Measurements from ENCODE around the gene THAP7. TPM values are rescaled to one million over a fixed set of nuclear protein-coding genes. Genes with fewer than 3 reads are reported as not detected.
A peak's percentile ranks its signal among the peaks of the same experiment; 100 is the strongest.

The THAP7 gene
- total and polyA plus RNA-seq, 9 of the 15 experiments (the other 6 are each of a cell fraction or from before 2014, with no cell fraction given) = 7.9 to 263 (median 84.1) TPM

DNA sequence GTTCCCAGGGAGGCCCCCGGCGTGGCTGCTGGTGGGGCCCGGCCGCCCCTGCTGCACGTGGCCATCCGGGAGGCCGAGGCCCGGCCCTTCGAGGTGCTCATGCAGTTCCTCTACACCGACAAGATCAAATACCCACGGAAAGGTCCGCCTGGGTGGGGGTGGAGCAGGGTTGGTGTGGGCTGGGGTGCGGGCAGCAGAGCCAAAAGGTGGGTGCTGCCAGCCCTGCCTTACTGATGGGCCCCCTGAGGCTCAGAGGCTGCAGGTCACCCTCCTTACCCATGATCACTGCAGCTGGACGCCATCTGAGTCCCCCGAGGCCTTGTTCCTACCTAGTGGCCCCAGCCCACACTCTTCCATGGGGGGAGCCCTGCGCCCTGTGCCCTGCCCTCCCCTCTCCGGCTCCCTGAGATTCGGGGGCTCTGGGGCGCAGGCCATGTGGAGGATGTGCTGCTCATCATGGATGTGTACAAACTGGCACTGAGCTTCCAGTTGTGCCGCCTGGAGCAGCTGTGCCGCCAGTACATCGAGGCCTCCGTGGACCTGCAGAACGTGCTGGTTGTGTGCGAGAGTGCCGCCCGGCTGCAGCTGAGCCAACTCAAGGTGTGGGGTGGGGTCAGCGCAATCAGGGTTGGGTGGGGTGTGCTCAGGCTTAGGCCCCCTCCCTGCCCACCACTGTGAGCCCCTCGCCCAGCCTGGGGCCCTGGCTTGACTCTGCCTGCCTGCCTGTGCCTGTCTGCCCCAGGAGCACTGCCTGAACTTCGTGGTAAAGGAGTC lies 7.6 kb downstream of the THAP7 start:
- Histone ChIP-seq H3K4me2 (ENCODE audit: insufficient read depth, low read length) (no peak overlapping the region), H3K9me3 (replicated peaks; ENCODE audit: control insufficient read depth, insufficient read depth, low read depth, low read length) (no peaks in the 10 kb centered on the region), H3K4me3 (no peak overlapping the region), H2AFZ (ENCODE audit: low read depth, low read length) (no peak overlapping the region), H3K36me3 (ENCODE audit: control insufficient read depth, insufficient read depth, low read length) (peaks cover 96% of the 10 kb centered on the region), H3K4me1 (replicated peaks in 1 of 2; ENCODE audit: control insufficient read depth in 2 of 2, insufficient read depth in 2 of 2, low read length in 2 of 2) (peaks cover 0 to 79% of the 10 kb centered on the region in 2 experiments; a peak in 2 of 5 replicates), H3K79me2 (ENCODE audit: control insufficient read depth, insufficient read depth, low read length) (peaks cover 4% of the 10 kb centered on the region), H3K27me3 (ENCODE audit: control insufficient read depth in 2 of 2, insufficient read depth in 2 of 2, low read length in 2 of 2) (no peaks in the 10 kb centered on the region), H4K20me1 (replicated peaks; ENCODE audit: control insufficient read depth, insufficient read depth, low read length) (peaks cover 34% of the 10 kb centered on the region; the same call in 1 of the 2 replicates), H3K9ac (ENCODE audit: insufficient read depth in 1 of 2, low read depth in 2 of 2, low read length in 2 of 2) (peak overlapping the region in 1 of 2 experiments; percentile 18; a peak in 1 of 4 replicates), H3K9me1 (ENCODE audit: control insufficient read depth, insufficient read depth, low read length) (peaks cover 7% of the 10 kb centered on the region), H3K27ac (ENCODE audit: extremely low read depth, low read depth, low read length) (no peak overlapping the region)
- intact Hi-C loops (cut with micrococcal nuclease) = no loop called here
- ATAC-seq = no peak
- WGBS (ENCODE audit: insufficient coverage, low coverage, missing lambda C conversion rate) = 89% methylated on average over 30 of the region's 30 CpGs
- POLR2A ChIA-PET = interaction anchor here (0.6 to 17.9 kb wide), 7 partner anchors 9 to 111 kb away, joined by 4 to 451 read pairs (median 5); partner anchors contain the start of genes AIFM3, LZTR1, P2RX6 and THAP7
- BruUV-seq (replicated peaks) = no TSS peak
- DNase-seq (ENCODE audit: extremely low read depth in 1 of 4, low spot score in 3 of 4) = no peak
- in situ Hi-C loops (cut with MboI) = no loop called here
- CTCF ChIA-PET (ENCODE audit: low intra/inter-chr PET ratio) = interaction anchor here (0.5 kb wide), 1 partner anchor 867 kb away, joined by 3 read pairs; no protein-coding TSS in a partner anchor
- no peak for FAIRE-seq
- TF ChIP-seq SAFB2 (IDR thresholded peaks at IDR 0.05; ENCODE audit: borderline replicate concordance, low read depth, low read length, severe bottlenecking) (no peak), BDP1 (IDR thresholded peaks at IDR 0.05; ENCODE audit: insufficient read depth, insufficient read length) (no peak), ARHGAP35 (IDR thresholded peaks at IDR 0.05; ENCODE audit: partially characterized antibody) (no peak), ZNF184 (CRISPR knock-in tag; IDR thresholded peaks at IDR 0.05) (no peak), RCOR1 (IDR thresholded peaks at IDR 0.05; ENCODE audit: borderline replicate concordance in 1 of 2, low read depth in 2 of 2, low read length in 2 of 2) (no peak), MED1 (CRISPR knock-in tag; IDR thresholded peaks at IDR 0.05; ENCODE audit: borderline replicate concordance) (no peak), POLR2AphosphoS2 (IDR thresholded peaks at IDR 0.05; ENCODE audit: low read length) (peak; percentile 18; the same call in 1 of the 2 replicates), ZNF57 (CRISPR knock-in tag; IDR thresholded peaks at IDR 0.05) (no peak), POLR2A (conservative IDR thresholded peaks at IDR 0.05) (no peak), SMC3 (conservative IDR thresholded peaks at IDR 0.05; ENCODE audit: insufficient read depth, low read depth, low read length) (0 out of 2 replicates have a peak, but pooled peaks have one; percentile 1), KLF13 (tag; IDR thresholded peaks at IDR 0.05; ENCODE audit: borderline replicate concordance, low read depth) (no peak), TCF3 (CRISPR knock-in tag; IDR thresholded peaks at IDR 0.05) (no peak)
- TF ChIP-seq, protein P1, sequence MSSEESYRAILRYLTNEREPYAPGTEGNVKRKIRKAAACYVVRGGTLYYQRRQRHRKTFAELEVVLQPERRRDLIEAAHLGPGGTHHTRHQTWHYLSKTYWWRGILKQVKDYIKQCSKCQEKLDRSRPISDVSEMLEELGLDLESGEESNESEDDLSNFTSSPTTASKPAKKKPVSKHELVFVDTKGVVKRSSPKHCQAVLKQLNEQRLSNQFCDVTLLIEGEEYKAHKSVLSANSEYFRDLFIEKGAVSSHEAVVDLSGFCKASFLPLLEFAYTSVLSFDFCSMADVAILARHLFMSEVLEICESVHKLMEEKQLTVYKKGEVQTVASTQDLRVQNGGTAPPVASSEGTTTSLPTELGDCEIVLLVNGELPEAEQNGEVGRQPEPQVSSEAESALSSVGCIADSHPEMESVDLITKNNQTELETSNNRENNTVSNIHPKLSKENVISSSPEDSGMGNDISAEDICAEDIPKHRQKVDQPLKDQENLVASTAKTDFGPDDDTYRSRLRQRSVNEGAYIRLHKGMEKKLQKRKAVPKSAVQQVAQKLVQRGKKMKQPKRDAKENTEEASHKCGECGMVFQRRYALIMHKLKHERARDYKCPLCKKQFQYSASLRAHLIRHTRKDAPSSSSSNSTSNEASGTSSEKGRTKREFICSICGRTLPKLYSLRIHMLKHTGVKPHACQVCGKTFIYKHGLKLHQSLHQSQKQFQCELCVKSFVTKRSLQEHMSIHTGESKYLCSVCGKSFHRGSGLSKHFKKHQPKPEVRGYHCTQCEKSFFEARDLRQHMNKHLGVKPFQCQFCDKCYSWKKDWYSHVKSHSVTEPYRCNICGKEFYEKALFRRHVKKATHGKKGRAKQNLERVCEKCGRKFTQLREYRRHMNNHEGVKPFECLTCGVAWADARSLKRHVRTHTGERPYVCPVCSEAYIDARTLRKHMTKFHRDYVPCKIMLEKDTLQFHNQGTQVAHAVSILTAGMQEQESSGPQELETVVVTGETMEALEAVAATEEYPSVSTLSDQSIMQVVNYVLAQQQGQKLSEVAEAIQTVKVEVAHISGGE (CRISPR knock-in tag; IDR thresholded peaks at IDR 0.05) = 0 out of 6 replicates have a peak, but pooled peaks of 1 of the 3 experiments have one; percentile 2
- TF ChIP-seq, protein P2, sequence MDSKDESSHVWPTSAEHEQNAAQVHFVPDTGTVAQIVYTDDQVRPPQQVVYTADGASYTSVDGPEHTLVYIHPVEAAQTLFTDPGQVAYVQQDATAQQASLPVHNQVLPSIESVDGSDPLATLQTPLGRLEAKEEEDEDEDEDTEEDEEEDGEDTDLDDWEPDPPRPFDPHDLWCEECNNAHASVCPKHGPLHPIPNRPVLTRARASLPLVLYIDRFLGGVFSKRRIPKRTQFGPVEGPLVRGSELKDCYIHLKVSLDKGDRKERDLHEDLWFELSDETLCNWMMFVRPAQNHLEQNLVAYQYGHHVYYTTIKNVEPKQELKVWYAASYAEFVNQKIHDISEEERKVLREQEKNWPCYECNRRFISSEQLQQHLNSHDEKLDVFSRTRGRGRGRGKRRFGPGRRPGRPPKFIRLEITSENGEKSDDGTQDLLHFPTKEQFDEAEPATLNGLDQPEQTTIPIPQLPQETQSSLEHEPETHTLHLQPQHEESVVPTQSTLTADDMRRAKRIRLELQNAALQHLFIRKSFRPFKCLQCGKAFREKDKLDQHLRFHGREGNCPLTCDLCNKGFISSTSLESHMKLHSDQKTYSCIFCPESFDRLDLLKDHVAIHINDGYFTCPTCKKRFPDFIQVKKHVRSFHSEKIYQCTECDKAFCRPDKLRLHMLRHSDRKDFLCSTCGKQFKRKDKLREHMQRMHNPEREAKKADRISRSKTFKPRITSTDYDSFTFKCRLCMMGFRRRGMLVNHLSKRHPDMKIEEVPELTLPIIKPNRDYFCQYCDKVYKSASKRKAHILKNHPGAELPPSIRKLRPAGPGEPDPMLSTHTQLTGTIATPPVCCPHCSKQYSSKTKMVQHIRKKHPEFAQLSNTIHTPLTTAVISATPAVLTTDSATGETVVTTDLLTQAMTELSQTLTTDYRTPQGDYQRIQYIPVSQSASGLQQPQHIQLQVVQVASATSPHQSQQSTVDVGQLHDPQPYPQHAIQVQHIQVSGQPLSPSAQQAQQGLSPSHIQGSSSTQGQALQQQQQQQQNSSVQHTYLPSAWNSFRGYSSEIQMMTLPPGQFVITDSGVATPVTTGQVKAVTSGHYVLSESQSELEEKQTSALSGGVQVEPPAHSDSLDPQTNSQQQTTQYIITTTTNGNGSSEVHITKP (IDR thresholded peaks at IDR 0.05; ENCODE audit: partially characterized antibody) = no peak
